ENCODE measurements around the gene GAS7.

Gene GAS7

GRCh38 chr17:9917131-9917530, 281.3 kb downstream of the GAS7 start:
- DNase-seq (ENCODE audit: low read depth in 2 of 2) = no peak

- DNase-seq (ENCODE audit: low read depth in 2 of 2) = no peak
Measured at GRCh38 chr17:9916108-9916507, 282.3 kb downstream of the GAS7 start.

DNA sequence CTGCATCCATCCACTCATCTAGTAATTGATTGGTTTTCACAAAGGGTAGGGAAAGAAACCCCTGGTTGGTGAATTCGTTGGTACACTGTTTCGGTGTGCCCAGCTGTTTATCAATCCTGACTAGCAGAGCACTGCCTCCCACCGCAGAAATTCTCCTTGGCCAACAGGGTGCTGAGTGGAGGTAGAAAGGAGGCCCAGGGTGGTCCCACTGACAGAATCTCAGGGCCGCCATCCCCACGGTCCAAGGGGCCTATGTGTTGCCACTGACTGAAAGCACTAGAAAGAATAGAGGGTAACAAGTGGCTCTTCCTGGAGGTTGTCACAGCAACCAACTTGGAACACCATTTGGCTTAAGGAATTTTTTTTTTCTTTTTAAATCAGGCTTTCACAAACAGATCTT, 284.9 kb downstream of the GAS7 start:
- no peak for DNase-seq (ENCODE audit: low read depth in 2 of 2)

DNA sequence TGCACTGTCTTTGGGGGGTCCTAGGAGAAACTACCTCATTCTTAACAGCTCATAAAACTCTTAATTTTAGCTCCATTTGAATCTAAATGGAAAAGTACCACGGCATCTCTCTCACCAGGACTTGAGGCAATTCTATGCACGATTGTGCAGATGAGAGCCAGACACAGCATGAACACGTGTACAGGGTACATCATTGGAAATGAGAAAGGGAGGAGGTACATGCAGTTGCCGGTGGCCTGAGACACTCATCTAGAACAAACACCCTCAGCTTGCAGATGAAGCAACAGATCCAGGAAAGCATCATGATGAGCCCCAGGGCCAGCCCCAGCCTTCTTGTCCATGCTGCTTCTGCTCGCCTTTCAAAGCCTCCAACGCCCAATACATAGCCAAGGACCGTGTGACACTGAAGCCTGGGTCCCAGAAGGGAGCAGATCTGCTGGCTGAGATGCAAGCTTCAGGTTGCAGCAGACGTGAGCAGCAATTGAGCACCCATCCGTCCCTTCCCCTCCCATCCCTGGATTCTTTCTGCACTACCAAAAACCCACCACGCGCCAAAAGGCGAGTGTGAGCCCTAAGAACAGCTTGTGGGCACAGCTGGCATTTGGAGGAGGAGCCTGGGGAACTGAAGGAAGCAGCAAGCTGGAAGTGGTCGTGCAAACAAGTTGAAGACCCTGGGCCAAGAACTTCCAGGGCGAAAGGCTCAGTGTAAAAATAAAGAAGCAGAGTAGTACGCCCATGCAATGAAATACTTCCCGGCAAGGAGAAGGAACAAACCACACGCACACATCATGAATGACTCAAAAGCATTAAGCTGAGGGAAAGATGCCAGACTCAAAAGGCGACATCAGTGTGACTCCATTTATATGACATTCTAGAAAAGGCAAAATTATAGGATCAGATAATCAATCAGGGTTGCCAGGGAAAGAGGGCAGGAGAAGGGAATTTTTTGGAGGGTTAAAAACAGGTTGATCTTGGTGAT, 286.0 kb downstream of the GAS7 start:
- no peak for DNase-seq (ENCODE audit: low read depth in 2 of 2)

GRCh38 chr17:9911089-9911488, 287.3 kb downstream of the GAS7 start:
- no peak for DNase-seq (ENCODE audit: low read depth in 2 of 2)

DNA sequence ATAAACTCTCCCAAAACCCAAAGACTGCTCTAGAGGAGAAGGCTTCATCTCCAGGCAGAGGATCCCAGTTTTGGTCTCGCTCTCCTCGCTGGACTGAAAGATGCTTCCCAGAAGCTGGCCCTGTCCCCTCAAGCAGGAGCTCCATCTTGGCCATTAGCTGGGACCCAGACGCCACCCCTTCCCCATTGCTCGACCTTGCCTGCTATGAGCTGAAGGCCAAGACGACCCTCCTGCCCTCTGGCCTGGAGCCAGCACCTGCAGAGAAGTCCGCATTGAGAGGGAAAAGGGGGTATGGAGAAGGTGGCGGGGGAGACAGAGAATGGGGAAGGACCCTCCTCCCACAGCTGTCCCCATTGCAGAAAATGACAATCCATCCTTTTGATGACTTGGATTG, 289.8 kb downstream of the GAS7 start:
- DNase-seq (ENCODE audit: low read depth in 2 of 2) = no peak

- no peak for DNase-seq (ENCODE audit: low read depth in 2 of 2)
Measured at GRCh38 chr17:9907883-9908648, 290.3 kb downstream of the GAS7 start.

- DNase-seq (ENCODE audit: low read depth in 2 of 2) = no peak
Measured at GRCh38 chr17:9907131-9907530, 291.3 kb downstream of the GAS7 start.

- DNase-seq (ENCODE audit: low read depth in 2 of 2) = no peak
Measured at GRCh38 chr17:9906616-9907015, 291.8 kb downstream of the GAS7 start.

DNA sequence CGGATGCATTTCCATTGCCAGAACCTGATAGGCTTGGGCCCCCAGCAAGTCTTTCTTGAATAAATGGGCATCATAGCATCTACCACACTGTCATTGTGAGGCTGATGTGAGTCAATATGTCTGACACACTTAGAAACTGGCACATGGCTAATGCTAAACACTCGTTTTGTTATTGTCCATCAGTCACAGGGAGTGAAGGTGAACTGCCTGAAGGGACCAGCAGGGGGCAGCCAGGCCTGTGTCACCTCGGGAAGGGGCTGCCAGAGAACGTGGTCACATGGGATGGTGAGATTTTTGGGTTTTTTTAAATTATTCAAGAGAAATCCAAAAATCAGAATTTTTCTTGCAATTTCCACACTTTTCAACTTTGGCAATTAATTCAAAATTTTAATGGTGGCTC, 292.5 kb downstream of the GAS7 start:
- no peak for DNase-seq (ENCODE audit: low read depth in 2 of 2)

GRCh38 chr17:9905078-9905415, 293.4 kb downstream of the GAS7 start, which contains the start of gene RCVRN:
RCVRN (minus strand) TSS chr17:9905271; CDS start chr17:9905180, 91 bp downstream.
- DNase-seq (ENCODE audit: low read depth in 2 of 2) = no peak

GRCh38 chr17:9904277-9905077, 293.9 kb downstream of the GAS7 start:
- DNase-seq (ENCODE audit: low read depth in 2 of 2) = no peak

GRCh38 chr17:9902120-9902519, 296.3 kb downstream of the GAS7 start:
- no peak for DNase-seq (ENCODE audit: low read depth in 2 of 2)

DNA sequence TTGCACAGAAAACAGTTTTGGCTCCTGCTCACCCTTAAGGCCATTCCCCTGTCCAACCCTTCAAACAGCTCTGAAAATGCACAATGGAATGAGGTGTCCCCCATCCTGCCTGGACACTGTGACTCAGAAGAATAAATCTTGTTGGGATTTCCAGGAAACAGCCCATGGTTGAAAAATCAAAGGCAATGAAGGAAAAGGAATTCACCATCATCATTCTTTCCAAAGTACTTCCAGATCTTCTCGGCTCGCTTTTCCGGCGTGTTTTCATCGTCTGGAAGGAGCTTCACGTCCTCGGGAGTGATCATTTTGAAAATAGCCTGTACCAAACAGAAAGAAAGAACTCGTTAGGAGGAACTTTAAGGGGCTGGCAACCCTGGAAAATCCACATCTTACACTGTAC, 297.6 kb downstream of the GAS7 start:
- DNase-seq (ENCODE audit: low read depth in 2 of 2) = no peak

- DNase-seq (ENCODE audit: low read depth in 2 of 2) = no peak
Measured at GRCh38 chr17:9900044-9900594, 298.3 kb downstream of the GAS7 start.

DNA sequence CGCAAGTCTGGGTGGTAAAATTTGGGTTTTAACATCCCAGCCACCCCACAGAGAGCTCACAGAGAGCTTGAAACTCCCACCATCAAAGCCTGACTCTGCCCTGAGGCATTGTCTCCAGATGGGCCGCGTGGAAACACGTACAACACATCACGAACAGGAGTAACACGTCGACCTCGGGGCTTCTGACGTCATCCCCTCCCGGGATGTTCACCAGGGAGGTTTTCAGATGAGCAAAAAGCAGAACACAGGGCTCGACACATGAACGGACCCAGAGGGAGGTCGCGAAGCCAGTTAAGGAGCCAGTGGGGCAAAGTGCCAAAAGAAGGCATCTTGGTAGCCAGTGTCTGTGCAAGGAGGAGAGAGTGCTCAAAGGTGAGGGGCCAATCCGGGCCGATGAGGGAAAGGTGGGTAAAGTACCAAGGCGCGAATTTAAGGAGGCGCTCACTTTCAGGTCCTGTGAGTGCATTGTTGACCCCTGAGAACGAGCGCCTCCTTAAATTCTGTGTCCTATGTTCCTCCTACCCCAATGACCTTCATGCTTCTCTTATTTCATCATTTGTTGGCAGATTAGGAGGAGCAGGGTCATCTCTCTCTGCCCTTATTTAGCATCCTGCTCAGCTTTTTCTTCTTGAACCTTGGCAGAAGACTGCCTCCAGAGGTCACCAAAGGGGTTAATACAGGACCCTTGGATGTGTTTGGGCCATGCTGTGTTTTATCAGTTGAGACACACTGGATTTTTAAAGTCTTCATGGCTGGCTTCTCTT, 298.9 kb downstream of the GAS7 start:
- DNase-seq (ENCODE audit: low read depth in 2 of 2) = no peak

DNA sequence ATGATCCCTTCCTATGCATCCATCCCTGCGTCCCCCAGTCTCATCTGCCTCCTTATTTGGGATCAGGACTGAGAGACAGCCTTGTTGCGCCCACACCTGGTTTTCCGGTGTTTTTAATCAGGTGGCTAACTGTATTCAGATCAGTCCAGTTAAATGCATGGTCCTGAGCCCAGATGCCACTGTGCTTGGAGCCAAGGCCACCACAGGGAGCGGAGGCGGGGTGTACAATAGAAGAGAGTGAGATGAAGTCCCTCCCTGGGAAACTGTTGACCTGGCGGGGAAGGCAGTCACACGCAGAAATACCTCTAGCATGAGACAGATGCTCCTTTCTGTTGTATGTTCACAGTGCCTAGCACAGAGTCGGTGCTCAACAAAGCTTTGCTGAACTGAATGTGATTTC, 299.6 kb downstream of the GAS7 start:
- no peak for DNase-seq (ENCODE audit: low read depth in 2 of 2)

DNA sequence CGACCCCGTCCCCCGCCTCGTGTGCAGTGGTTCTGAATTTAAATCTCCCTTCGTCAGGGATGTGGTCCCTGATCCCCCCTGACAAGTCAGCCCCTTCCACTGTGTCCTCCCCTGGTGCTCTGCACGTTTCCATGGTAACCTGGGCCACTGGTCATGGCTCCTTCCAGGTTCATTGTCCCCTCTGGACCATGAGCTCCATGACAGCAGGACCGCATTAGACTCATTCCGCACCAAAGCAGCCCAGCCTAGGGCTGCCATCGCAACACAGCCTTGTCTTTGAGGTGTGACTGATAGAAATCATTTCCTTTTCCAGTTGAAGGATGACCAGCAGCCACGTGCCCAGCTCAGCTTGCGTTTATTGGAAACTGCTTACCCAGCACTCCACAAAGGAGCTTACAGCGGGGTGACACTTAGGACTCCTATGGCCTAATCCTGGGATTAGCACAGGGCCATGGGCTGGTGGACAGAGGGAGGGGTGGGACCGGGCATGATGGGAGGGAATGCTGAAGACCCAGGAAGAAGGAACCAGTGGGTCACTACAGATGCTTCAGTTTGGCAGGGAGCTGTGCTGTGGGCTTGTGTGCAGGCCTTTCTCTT, 300.9 kb downstream of the GAS7 start:
- DNase-seq (ENCODE audit: low read depth in 2 of 2) = no peak

DNA sequence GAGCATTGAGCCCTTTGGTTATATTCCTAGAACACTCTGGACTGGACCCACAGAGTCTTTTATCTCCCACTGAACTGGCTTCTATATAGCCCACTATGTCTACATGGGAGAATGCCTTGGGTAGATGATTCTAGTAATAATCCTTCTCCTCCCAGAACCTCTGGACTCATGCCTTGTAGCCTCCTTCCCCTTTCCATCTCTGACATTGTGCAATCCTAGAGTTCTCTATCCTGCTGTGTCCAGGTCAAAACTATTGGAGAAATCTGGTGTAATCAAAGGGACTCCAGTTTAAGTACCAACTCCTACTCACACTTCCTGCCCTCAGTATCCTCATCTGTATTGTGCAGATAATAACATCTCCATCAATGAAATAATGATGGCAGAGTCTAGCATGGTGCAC, 302.5 kb downstream of the GAS7 start:
- no peak for DNase-seq (ENCODE audit: low read depth in 2 of 2)

DNA sequence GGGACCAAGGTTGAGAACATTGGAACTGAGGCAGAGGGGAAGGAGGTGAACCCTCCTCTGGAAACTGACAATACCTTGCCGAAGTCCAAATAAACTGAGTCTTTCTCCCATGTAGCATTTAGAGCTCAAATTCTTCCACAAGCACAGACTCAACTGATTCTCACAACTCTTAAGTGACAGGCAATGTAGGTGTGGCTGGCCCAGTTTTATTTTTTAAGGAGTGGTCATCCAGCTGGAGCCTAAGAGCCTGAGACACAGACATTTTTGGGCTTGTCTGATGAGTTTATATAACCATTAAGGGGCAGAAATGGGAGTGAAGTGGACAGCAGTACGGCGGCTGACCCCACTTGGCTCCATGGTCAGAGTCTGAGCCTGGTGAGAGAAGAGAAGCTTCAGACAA, 304.2 kb downstream of the GAS7 start:
- no peak for DNase-seq (ENCODE audit: low read depth in 2 of 2)
